ENCODE measurements around the gene MYO7A. TPM values are rescaled to one million over a fixed set of nuclear protein-coding genes. Genes with fewer than 3 reads are reported as not detected.

Gene MYO7A
- total RNA-seq, 4 donors from 2014 or later = 0.15 to 4.0 (median 1.2) TPM

- no peak for TF ChIP-seq POLR2A (IDR thresholded peaks at IDR 0.05)
- TF ChIP-seq CTCF (IDR thresholded peaks at IDR 0.05) = no peak
- DNase-seq = no peak
- Histone ChIP-seq H3K4me1 (peaks cover 0 to 14% (median 11%) of the 10 kb centered on the region in 3 donors), H3K27ac (no peak overlapping the region), H3K4me3 (no peak overlapping the region), H3K36me3 (peaks cover 0 to 22% (median 0%) of the 10 kb centered on the region in 3 donors), H3K27me3 (no peaks in the 10 kb centered on the region), H3K9me3 (no peaks in the 10 kb centered on the region)
- intact Hi-C loops (cut with DNase I) = no loop called here
- 75 to 80% methylated on average over 1 of the region's 2 CpGs for WGBS, 2 donors
Observed at GRCh38 chr11:77103319-77103718, 24.7 kb upstream of the MYO7A start.

DNA sequence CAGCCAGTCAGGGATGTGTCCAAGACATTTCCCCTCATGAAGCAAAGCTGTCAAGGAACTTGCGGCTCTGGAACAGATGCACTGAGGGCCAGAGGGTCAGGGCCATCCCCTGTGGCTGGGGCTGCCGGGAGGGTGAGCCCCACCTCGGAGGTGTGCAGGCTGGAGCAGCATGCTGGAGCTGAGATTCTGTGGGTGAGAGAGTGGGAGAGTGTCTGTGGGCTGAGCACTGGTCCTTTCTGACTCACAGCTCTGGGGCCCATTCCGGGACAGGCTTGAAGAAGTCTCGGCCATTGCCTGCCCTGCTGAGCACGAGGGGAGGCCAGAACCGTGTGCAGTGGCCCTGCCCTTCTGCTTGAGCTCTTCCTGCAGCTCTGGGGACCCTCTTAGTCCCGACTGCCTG, 23.3 kb upstream of the MYO7A start:
- no peak overlapping the region for H3K4me3 ChIP-seq
- peaks cover 0 to 22% (median 0%) of the 10 kb centered on the region in 3 donors for H3K36me3 ChIP-seq
- intact Hi-C loops (cut with DNase I) = no loop called here
- no peaks in the 10 kb centered on the region for H3K9me3 ChIP-seq
- no peak for DNase-seq
- no peaks in the 10 kb centered on the region for H3K27me3 ChIP-seq
- TF ChIP-seq POLR2A (IDR thresholded peaks at IDR 0.05) (no peak), CTCF (IDR thresholded peaks at IDR 0.05) (no peak)
- 87% methylated on average over 8 of the region's 8 CpGs; no CpG with 5 or more reads in 1 of the 2 donors for WGBS, 2 donors
- peaks cover 0 to 21% (median 16%) of the 10 kb centered on the region in 3 donors for H3K4me1 ChIP-seq
- H3K27ac ChIP-seq = no peak overlapping the region

DNA sequence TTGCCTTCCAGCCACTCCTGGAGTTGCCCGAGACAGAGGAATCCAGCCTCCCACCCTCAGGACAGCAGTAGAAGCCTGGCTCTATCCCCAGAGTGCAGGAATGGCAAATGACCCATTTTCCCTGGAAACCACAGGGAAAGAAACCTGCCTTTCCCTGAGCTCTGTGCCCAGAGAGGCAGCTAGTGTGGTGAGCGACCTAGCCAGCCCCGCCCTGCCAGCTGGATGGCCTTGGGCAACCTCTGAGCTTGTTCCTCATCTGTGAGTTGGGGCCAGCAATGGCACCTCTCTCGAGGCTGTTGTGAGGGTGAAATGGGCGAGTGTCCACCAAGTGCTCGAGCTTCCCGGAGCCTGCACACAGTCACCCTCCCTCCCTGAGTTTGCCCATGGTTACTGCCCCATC, 21.7 kb upstream of the MYO7A start:
- DNase-seq = no peak
- peaks cover 0 to 22% (median 0%) of the 10 kb centered on the region in 3 donors for H3K36me3 ChIP-seq
- peaks cover 0 to 25% (median 19%) of the 10 kb centered on the region in 3 donors for H3K4me1 ChIP-seq
- H3K27ac ChIP-seq = no peak overlapping the region
- H3K9me3 ChIP-seq = no peaks in the 10 kb centered on the region
- TF ChIP-seq CTCF (IDR thresholded peaks at IDR 0.05) = no peak
- TF ChIP-seq POLR2A (IDR thresholded peaks at IDR 0.05) = no peak
- WGBS, 2 donors = 64% methylated on average over 6 of the region's 7 CpGs; no CpG with 5 or more reads in 1 of the 2 donors
- no peaks in the 10 kb centered on the region for H3K27me3 ChIP-seq
- no peak overlapping the region for H3K4me3 ChIP-seq
- intact Hi-C loops (cut with DNase I) = no loop called here

DNA sequence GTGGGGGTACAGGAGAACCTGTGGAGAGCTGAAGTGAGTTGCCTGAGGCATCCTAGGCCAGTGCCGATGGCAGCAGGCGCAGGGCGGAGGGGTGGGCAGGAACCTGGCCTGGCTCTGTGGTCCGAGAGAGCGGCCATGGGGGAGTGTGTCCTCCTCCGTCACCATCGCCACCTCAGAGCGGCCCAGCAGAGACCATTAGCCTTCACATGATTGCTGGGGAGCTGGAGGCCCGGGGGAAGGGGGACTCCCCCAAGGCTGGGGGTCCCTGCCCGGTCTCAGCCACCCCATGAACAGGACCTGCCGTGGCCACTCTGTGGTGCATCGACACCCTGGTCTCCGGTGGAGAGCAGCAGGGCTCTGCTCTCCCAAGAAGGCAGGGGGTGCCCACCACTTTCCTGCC, 21.3 kb upstream of the MYO7A start:
- Histone ChIP-seq H3K27ac (no peak overlapping the region), H3K36me3 (peaks cover 0 to 22% (median 0%) of the 10 kb centered on the region in 3 donors), H3K4me1 (peaks cover 0 to 25% (median 19%) of the 10 kb centered on the region in 3 donors), H3K9me3 (no peaks in the 10 kb centered on the region), H3K27me3 (no peaks in the 10 kb centered on the region), H3K4me3 (no peak overlapping the region)
- no peak for DNase-seq
- WGBS, 2 donors = 100% methylated on average over 2 of the region's 13 CpGs; no CpG with 5 or more reads in 1 of the 2 donors
- no peak for TF ChIP-seq POLR2A (IDR thresholded peaks at IDR 0.05)
- no peak for TF ChIP-seq CTCF (IDR thresholded peaks at IDR 0.05)
- intact Hi-C loops (cut with DNase I) = no loop called here

GRCh38 chr11:77107950-77108349, 20.1 kb upstream of the MYO7A start:
- no peak overlapping the region for H3K27ac ChIP-seq
- no peaks in the 10 kb centered on the region for H3K27me3 ChIP-seq
- intact Hi-C loops (cut with DNase I) = no loop called here
- TF ChIP-seq POLR2A (IDR thresholded peaks at IDR 0.05) = no peak
- no peak for TF ChIP-seq CTCF (IDR thresholded peaks at IDR 0.05)
- H3K36me3 ChIP-seq = peaks cover 0 to 19% (median 0%) of the 10 kb centered on the region in 3 donors
- DNase-seq = no peak
- 45% methylated on average over 3 of the region's 3 CpGs for WGBS, 2 donors
- no peak overlapping the region for H3K4me3 ChIP-seq
- H3K9me3 ChIP-seq = no peaks in the 10 kb centered on the region
- peaks cover 0 to 25% (median 19%) of the 10 kb centered on the region in 3 donors for H3K4me1 ChIP-seq
